B cell (primary cell): ENCODE results near the gene PAQR4.

Source experiments
- CTCF ChIP-seq: fragments of 200-600 bp; IDR thresholded peaks from one replicate; pipeline ENCODE4 v1.8.0; 2022; ENCODE audit warnings: antibody characterized with exemption, mild to moderate bottlenecking
- EZH2 ChIP-seq: IDR thresholded peaks from 2 replicates; pipeline ENCODE4 v1.6.1; 2012; ENCODE audit warnings: borderline replicate concordance, low read depth, mild to moderate bottlenecking, moderate library complexity, low read length; ENCODE audit not compliant: insufficient read depth, poor library complexity, severe bottlenecking

GRCh38 chr16:2967211-2967631 lies 1.9 kb upstream of the PAQR4 start:
- TF ChIP-seq CTCF (no peak), EZH2 (no peak)
